Gastroesophageal sphincter (tissue), 2 donors: ENCODE results near the gene GMDS.

ENCODE experiments used
- POLR2A ChIP-seq, 2 donors: fragments of 450-650 bp; IDR thresholded peaks; one replicate each; pipeline ENCODE4 v1.6.1; 2017; ENCODE audit warnings: antibody characterized with exemption in 2 of 2, mild to moderate bottlenecking in 2 of 2, moderate library complexity in 1 of 2
- POLR2AphosphoS5 ChIP-seq: sonication (generic); formaldehyde crosslinking; IDR thresholded peaks from one replicate; pipeline ENCODE4 v1.6.1; 2017; ENCODE audit warnings: antibody characterized with exemption

GRCh38 chr6:2149361-2150006, 95.9 kb downstream of the GMDS start:
- no peak for TF ChIP-seq POLR2AphosphoS5
- TF ChIP-seq POLR2A (IDR thresholded peaks at IDR 0.05) = no peak
